Measurements from ENCODE around the gene FGFR1OP2.

DNA sequence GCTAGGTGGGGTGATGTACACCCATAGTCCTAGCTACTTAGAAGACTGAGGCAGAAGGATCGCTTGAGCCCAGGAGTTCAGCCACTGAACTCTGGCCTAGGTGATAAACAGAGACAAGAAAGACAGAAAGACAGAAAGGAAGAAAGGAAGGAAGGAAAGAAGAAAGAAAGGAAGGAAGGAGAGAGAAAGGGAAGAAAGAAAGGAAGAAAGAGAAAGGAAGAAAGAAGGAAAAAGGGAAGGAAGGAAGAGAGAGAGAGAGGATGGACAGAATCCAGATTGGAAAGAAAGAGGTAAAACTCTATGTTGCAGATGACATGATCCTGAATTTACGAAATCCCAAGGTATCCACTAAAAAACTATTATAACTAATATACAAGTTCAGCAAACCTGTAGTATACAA is 8.7 kb upstream of the FGFR1OP2 start:
- TF ChIP-seq, protein P1, sequence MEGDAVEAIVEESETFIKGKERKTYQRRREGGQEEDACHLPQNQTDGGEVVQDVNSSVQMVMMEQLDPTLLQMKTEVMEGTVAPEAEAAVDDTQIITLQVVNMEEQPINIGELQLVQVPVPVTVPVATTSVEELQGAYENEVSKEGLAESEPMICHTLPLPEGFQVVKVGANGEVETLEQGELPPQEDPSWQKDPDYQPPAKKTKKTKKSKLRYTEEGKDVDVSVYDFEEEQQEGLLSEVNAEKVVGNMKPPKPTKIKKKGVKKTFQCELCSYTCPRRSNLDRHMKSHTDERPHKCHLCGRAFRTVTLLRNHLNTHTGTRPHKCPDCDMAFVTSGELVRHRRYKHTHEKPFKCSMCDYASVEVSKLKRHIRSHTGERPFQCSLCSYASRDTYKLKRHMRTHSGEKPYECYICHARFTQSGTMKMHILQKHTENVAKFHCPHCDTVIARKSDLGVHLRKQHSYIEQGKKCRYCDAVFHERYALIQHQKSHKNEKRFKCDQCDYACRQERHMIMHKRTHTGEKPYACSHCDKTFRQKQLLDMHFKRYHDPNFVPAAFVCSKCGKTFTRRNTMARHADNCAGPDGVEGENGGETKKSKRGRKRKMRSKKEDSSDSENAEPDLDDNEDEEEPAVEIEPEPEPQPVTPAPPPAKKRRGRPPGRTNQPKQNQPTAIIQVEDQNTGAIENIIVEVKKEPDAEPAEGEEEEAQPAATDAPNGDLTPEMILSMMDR (IDR thresholded peaks at IDR 0.05; ENCODE audit: low read depth, low read length, missing input control), result no peak
- no peak for TF ChIP-seq EGR1 (IDR thresholded peaks at IDR 0.05; ENCODE audit: low read depth in 2 of 2)
- TF ChIP-seq RAD21 (IDR thresholded peaks at IDR 0.05), result no peak

All from liver (tissue), 3 donors.